Endothelial cell of umbilical vein (primary cell): ENCODE data around the gene AMMECR1L. TPM values are rescaled to one million over a fixed set of nuclear protein-coding genes. Genes with fewer than 3 reads are reported as not detected.

Source experiments
- BruUV-seq: library from RNA; stranded (reverse); fragments of 400-500 nt; replicated peaks from 2 replicates; lab custom pipeline; 2021; lab: Mats Ljungman, UMichigan
- CTCF ChIA-PET: fragments of 300-600, 350-600 bp; sonication (Branson Sonifier 250); formaldehyde crosslinking; loops from one replicate; lab custom pipeline; 2021; ENCODE audit warnings: antibody characterized with exemption, inconsistent platforms; lab: Charles Lee
- POLR2A ChIA-PET: fragments of 300-600, 350-600 bp; sonication (Branson Sonifier 250); formaldehyde crosslinking; loops from one replicate; lab custom pipeline; 2021; ENCODE audit warnings: antibody characterized with exemption, inconsistent platforms; lab: Charles Lee
- DNase-seq: peaks from one replicate; pipeline ENCODE4 v3.0.0-alpha.2; 2011; ENCODE audit warnings: low read depth, low spot score
- FAIRE-seq: peaks from 2 replicates; lab custom pipeline; 2011; peaks lifted over from hg19 to GRCh38; lab: Jason Lieb, UNC
- H2AFZ ChIP-seq: 2 replicates; pipeline ENCODE4 v1.6.0; 2012; ENCODE audit warnings: low read depth, low read length, control low read depth, inconsistent platforms
- H3K27ac ChIP-seq: 2 replicates; pipeline ENCODE4 v1.5.1; 2011; ENCODE audit warnings: low read depth, mild to moderate bottlenecking, control low read depth, low read length, moderate library complexity; ENCODE audit not compliant: insufficient read depth
- H3K27me3 ChIP-seq, 2 experiments: 2 replicates each; pipeline versions ENCODE4 v1.6.0 to v1.6.1; 2011; ENCODE audit warnings: low read length in 2 of 2, mixed read lengths in 1 of 2; ENCODE audit not compliant: control insufficient read depth in 2 of 2, insufficient read depth in 2 of 2
- H3K36me3 ChIP-seq, 2 experiments: 2 replicates in 1 of 2; 3 replicates in 1 of 2; pipeline ENCODE4 v1.5.1; 2011; ENCODE audit warnings: low read length in 2 of 2, mild to moderate bottlenecking in 1 of 2, moderate library complexity in 1 of 2; ENCODE audit not compliant: control insufficient read depth in 2 of 2, insufficient read depth in 2 of 2; ENCODE audit errors: extremely low read depth in 1 of 2
- H3K4me1 ChIP-seq: 3 replicates; pipeline ENCODE4 v1.5.1; 2011; ENCODE audit warnings: mild to moderate bottlenecking, low read length; ENCODE audit not compliant: control insufficient read depth, insufficient read depth; ENCODE audit errors: extremely low read depth
- H3K4me2 ChIP-seq: 2 replicates; pipeline ENCODE4 v1.6.1; 2011; ENCODE audit warnings: low read length, control low read depth, mixed read lengths; ENCODE audit not compliant: insufficient read depth
- H3K4me3 ChIP-seq, 3 experiments: fragments of 200-600 bp in 1 of 3; sonication (generic), shearing (Covaris generic) in 1 of 3; replicated peaks in 1 of 3; 2 replicates each; pipeline ENCODE4 v1.5.1; 2011 to 2016; ENCODE audit warnings: control low read depth in 3 of 3, low read length in 3 of 3, mild to moderate bottlenecking in 2 of 3, inconsistent platforms in 1 of 3, low read depth in 1 of 3, moderate library complexity in 1 of 3; ENCODE audit not compliant: insufficient read depth in 1 of 3
- H3K79me2 ChIP-seq: 2 replicates; pipeline ENCODE4 v1.6.0; 2012; ENCODE audit warnings: low read length, inconsistent platforms; ENCODE audit not compliant: control insufficient read depth, insufficient read depth
- H3K9ac ChIP-seq: replicated peaks from 2 replicates; pipeline ENCODE3; 2011; ENCODE audit warnings: low read length, control low read depth; ENCODE audit not compliant: insufficient read depth; ENCODE audit errors: extremely low read depth
- H3K9me1 ChIP-seq: replicated peaks from 3 replicates; pipeline ENCODE4 v1.6.0; 2011; ENCODE audit warnings: mild to moderate bottlenecking, low read length; ENCODE audit not compliant: control insufficient read depth, insufficient read depth; ENCODE audit errors: extremely low read depth
- H3K9me3 ChIP-seq: replicated peaks from 2 replicates; pipeline ENCODE4 v1.5.1; 2012; ENCODE audit warnings: low read length, inconsistent platforms; ENCODE audit not compliant: control insufficient read depth, insufficient read depth
- H4K20me1 ChIP-seq: replicated peaks from 2 replicates; pipeline ENCODE3; 2011; ENCODE audit warnings: mild to moderate bottlenecking, low read length; ENCODE audit not compliant: control insufficient read depth, insufficient read depth; ENCODE audit errors: extremely low read depth
- EZH2 ChIP-seq: IDR thresholded peaks from 2 replicates; pipeline ENCODE4 v1.6.1; 2012; ENCODE audit warnings: borderline replicate concordance, low read depth, mild to moderate bottlenecking, moderate library complexity, low read length, inconsistent platforms; ENCODE audit not compliant: severe bottlenecking
- FOS ChIP-seq: IDR thresholded peaks from 2 replicates; pipeline ENCODE4 v1.6.1; 2011; ENCODE audit warnings: mild to moderate bottlenecking, low read length, moderate library complexity, borderline replicate concordance; ENCODE audit not compliant: insufficient read depth
- GATA2 ChIP-seq: IDR thresholded peaks from 2 replicates; pipeline ENCODE4 v1.7.0; 2011; ENCODE audit warnings: low read depth, mild to moderate bottlenecking, moderate library complexity, mixed read lengths, low read length; ENCODE audit not compliant: insufficient read length, insufficient read depth
- JUN ChIP-seq: IDR thresholded peaks from 2 replicates; pipeline ENCODE4 v1.6.1; 2011; ENCODE audit warnings: borderline replicate concordance, low read depth; ENCODE audit not compliant: insufficient read length, insufficient read depth
- MAX ChIP-seq: IDR thresholded peaks from 2 replicates; pipeline ENCODE4 v1.6.1; 2011; ENCODE audit not compliant: insufficient read depth, insufficient read length
- MYC ChIP-seq: IDR thresholded peaks from one replicate; pipeline ENCODE4 v1.6.1; 2011; ENCODE audit warnings: mild to moderate bottlenecking, low read depth, low read length
- POLR2A ChIP-seq: IDR thresholded peaks from 2 replicates; pipeline ENCODE4 v1.6.1; 2012; ENCODE audit warnings: low read depth, mild to moderate bottlenecking, control low read depth, low read length
- POLR2AphosphoS5 ChIP-seq: IDR thresholded peaks from 2 replicates; pipeline ENCODE4 v1.6.1; 2012; ENCODE audit warnings: low read depth, mild to moderate bottlenecking, control low read depth, low read length, moderate library complexity; ENCODE audit not compliant: insufficient read depth
- dilution Hi-C: fragments of 300-500 bp; cut with MboI; formaldehyde crosslinking; loops from one replicate; pipeline ENCODE4 v1.15.0; 2019; ENCODE audit warnings: low sequenced_read_pairs; ENCODE audit not compliant: extremely low pct_ligation_motif_present
- intact Hi-C: fragments of 100-400 bp; cut with micrococcal nuclease; formaldehyde crosslinking; loops from one replicate; pipeline ENCODE4 v1.10.0; 2022
- polyA plus RNA-seq, 4 experiments: library from polyadenylated mRNA; depleted of rRNA in 3 of 4; stranded (reverse) in 3 of 4; unstranded in 1 of 4; fragments of >200 nt; gene quantifications; 2 replicates each; pipeline versions ENCODE4 v1.2.1 to v1.2.3, GENCODE V29; 2011 to 2012; ENCODE audit warnings: missing spikeins in 1 of 4
- total RNA-seq: library from RNA; stranded (reverse); gene quantifications from 2 replicates; pipeline ENCODE4 v1.2.3, GENCODE V29; 2021
- TF ChIP-seq, protein P1 (sequence below), 2 donors: IDR thresholded peaks; 1 replicate in 1 of 2; 2 replicates in 1 of 2; pipeline ENCODE4 v1.5.1; 2011; ENCODE audit warnings: low read length in 2 of 2, mild to moderate bottlenecking in 2 of 2, moderate library complexity in 2 of 2, control low read depth in 1 of 2, inconsistent platforms in 1 of 2, low read depth in 1 of 2; ENCODE audit not compliant: insufficient read depth in 1 of 2; ENCODE audit errors: extremely low read depth in 1 of 2

AMMECR1L gene
- total and polyA plus RNA-seq, 2 donors (not counting 3 experiments of a cell fraction or from before 2014, with no cell fraction given), result 14.8 to 20.7 TPM

DNA sequence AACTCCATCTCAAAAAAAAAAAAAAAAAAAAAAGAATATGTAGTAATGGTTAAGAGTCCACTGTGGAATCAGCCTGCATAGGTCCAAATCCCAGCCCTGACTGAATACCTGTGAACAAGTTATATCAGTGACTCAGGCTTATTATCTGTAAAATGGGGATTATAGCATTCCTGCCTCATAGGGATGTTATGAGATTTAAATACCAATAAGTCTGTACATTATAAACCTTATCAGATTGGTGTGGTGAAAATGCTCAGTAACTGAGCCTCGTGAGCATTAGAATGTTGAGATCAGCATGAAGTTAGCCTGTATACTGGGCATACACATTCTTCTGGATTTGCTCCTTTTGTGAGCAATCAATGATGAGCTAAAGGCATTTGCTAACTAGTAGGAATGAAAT, 3.0 kb upstream of the AMMECR1L start:
- Histone ChIP-seq H3K27me3 (no peaks in the 10 kb centered on the region), H3K9me3 (no peaks in the 10 kb centered on the region), H2AFZ (no peak overlapping the region), H3K4me3 (no peak overlapping the region), H3K4me2 (no peak overlapping the region), H3K9ac (no peak overlapping the region), H3K36me3 (no peaks in the 10 kb centered on the region), H3K4me1 (peaks cover 19% of the 10 kb centered on the region), H4K20me1 (peaks cover 5% of the 10 kb centered on the region), H3K9me1 (no peaks in the 10 kb centered on the region), H3K27ac (no peak overlapping the region), H3K79me2 (peaks cover 20% of the 10 kb centered on the region)
- no peak for DNase-seq
- no peak for FAIRE-seq
- CTCF ChIA-PET, result no interaction called here
- intact Hi-C loops, result loop anchor here (10.0 kb wide), 1 partner anchor 206 kb away; the partner anchor contains the start of gene UGGT1
- POLR2A ChIA-PET, result no interaction called here
- dilution Hi-C loops, result no loop called here
- BruUV-seq, result no TSS peak
- TF ChIP-seq EZH2 (no peak), GATA2 (no peak), POLR2AphosphoS5 (no peak), FOS (no peak), JUN (no peak), MYC (no peak), MAX (no peak), POLR2A (no peak)
- TF ChIP-seq, protein P1, sequence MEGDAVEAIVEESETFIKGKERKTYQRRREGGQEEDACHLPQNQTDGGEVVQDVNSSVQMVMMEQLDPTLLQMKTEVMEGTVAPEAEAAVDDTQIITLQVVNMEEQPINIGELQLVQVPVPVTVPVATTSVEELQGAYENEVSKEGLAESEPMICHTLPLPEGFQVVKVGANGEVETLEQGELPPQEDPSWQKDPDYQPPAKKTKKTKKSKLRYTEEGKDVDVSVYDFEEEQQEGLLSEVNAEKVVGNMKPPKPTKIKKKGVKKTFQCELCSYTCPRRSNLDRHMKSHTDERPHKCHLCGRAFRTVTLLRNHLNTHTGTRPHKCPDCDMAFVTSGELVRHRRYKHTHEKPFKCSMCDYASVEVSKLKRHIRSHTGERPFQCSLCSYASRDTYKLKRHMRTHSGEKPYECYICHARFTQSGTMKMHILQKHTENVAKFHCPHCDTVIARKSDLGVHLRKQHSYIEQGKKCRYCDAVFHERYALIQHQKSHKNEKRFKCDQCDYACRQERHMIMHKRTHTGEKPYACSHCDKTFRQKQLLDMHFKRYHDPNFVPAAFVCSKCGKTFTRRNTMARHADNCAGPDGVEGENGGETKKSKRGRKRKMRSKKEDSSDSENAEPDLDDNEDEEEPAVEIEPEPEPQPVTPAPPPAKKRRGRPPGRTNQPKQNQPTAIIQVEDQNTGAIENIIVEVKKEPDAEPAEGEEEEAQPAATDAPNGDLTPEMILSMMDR (IDR thresholded peaks at IDR 0.05; ENCODE audit: extremely low read depth in 1 of 2, insufficient read depth in 1 of 2, low read depth in 1 of 2, low read length in 2 of 2), result no peak
